ENCODE data around the gene CD74.

Gene CD74

GRCh38 chr5:150396267-150396666 lies 16.4 kb downstream of the CD74 start:
- DNase-seq, result no peak

GRCh38 chr5:150395688-150395975 lies 17.1 kb downstream of the CD74 start:
- DNase-seq, result no peak

GRCh38 chr5:150394912-150395687 lies 17.6 kb downstream of the CD74 start:
- DNase-seq, result no peak

GRCh38 chr5:150394131-150394530 lies 18.6 kb downstream of the CD74 start:
- DNase-seq, result no peak

- DNase-seq, result no peak
These were observed 19.5 kb downstream of the CD74 start for GRCh38 chr5:150393096-150393645.

- no peak for DNase-seq
These were observed 20.0 kb downstream of the CD74 start for GRCh38 chr5:150392680-150393079.

GRCh38 chr5:150391986-150392385 lies 20.7 kb downstream of the CD74 start:
- DNase-seq, result no peak

GRCh38 chr5:150391064-150391834 lies 21.5 kb downstream of the CD74 start:
- no peak for DNase-seq

GRCh38 chr5:150389531-150390266 lies 23.0 kb downstream of the CD74 start:
- no peak for DNase-seq

GRCh38 chr5:150386024-150386855 lies 26.5 kb downstream of the CD74 start:
- no peak for DNase-seq

GRCh38 chr5:150384701-150385100 lies 28.0 kb downstream of the CD74 start:
- no peak for DNase-seq

- DNase-seq, result no peak
These were observed 34.6 kb downstream of the CD74 start for GRCh38 chr5:150377964-150378694.

- no peak for DNase-seq
These were observed 35.6 kb downstream of the CD74 start for GRCh38 chr5:150376799-150377771.

GRCh38 chr5:150374651-150375050 lies 38.1 kb downstream of the CD74 start:
- DNase-seq, result no peak

- DNase-seq, result no peak
These were observed 40.1 kb downstream of the CD74 start for GRCh38 chr5:150372639-150373038.

GRCh38 chr5:150368526-150368925 lies 44.2 kb downstream of the CD74 start:
- no peak for DNase-seq

GRCh38 chr5:150364004-150364403 lies 48.7 kb downstream of the CD74 start:
- no peak for DNase-seq

- no peak for DNase-seq
These were observed 49.5 kb downstream of the CD74 start for GRCh38 chr5:150363185-150363584.

- DNase-seq, result no peak
These were observed 51.4 kb downstream of the CD74 start for GRCh38 chr5:150361301-150361700.

GRCh38 chr5:150358261-150359095 lies 54.2 kb downstream of the CD74 start:
- DNase-seq, result peak; percentile 69
